GM12801 (cell line): ENCODE results near the gene ANKS3.

Source experiments
- TF ChIP-seq, protein P1 (sequence below): IDR thresholded peaks from one replicate; pipeline ENCODE4 v1.5.1; 2011; ENCODE audit warnings: control low read depth; ENCODE audit not compliant: insufficient read length; ENCODE audit errors: extremely low read depth

The ANKS3 gene

DNA sequence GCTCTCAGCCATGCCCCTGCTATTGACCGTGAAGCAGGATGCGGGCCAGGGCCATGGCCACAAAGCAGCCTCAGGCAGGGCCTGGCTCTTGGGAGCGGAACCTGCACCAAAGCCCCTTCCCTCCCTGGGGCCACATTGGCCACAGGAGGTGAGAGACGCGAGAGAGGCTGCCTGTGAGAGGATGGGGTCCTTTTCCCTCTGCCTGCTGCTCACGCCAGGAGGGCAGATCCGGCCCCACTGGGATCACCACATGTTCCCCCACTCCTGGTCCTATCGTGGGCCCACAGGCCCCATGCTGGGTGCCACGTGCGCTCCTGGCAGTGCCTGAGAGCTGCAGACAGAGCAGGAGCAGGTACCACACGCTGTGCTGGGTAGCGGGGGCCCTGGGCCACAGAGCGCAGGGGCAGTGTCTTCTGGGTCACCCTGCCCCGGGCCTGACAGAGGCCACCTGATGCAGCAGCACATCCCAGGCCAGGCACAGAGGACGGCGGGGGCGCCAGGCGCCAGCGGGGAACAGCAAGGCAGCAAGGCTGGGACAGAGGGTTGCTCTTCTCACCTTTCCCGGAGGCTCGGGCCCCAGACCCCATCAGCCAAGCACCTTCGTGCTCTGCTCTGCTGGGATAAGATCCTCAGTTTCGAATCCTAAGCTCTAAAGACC is 49.9 kb downstream of the ANKS3 start:
- TF ChIP-seq, protein P1, sequence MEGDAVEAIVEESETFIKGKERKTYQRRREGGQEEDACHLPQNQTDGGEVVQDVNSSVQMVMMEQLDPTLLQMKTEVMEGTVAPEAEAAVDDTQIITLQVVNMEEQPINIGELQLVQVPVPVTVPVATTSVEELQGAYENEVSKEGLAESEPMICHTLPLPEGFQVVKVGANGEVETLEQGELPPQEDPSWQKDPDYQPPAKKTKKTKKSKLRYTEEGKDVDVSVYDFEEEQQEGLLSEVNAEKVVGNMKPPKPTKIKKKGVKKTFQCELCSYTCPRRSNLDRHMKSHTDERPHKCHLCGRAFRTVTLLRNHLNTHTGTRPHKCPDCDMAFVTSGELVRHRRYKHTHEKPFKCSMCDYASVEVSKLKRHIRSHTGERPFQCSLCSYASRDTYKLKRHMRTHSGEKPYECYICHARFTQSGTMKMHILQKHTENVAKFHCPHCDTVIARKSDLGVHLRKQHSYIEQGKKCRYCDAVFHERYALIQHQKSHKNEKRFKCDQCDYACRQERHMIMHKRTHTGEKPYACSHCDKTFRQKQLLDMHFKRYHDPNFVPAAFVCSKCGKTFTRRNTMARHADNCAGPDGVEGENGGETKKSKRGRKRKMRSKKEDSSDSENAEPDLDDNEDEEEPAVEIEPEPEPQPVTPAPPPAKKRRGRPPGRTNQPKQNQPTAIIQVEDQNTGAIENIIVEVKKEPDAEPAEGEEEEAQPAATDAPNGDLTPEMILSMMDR = no peak

GRCh38 chr16:4683255-4684057 is 50.6 kb downstream of the ANKS3 start:
- TF ChIP-seq, protein P1 = no peak

GRCh38 chr16:4682616-4683254 is 51.3 kb downstream of the ANKS3 start:
- TF ChIP-seq, protein P1 = no peak

- TF ChIP-seq, protein P1 = no peak
Observed at GRCh38 chr16:4682084-4682591, 51.9 kb downstream of the ANKS3 start.

- TF ChIP-seq, protein P1 = no peak
Observed at GRCh38 chr16:4681471-4682083, 52.5 kb downstream of the ANKS3 start.

DNA sequence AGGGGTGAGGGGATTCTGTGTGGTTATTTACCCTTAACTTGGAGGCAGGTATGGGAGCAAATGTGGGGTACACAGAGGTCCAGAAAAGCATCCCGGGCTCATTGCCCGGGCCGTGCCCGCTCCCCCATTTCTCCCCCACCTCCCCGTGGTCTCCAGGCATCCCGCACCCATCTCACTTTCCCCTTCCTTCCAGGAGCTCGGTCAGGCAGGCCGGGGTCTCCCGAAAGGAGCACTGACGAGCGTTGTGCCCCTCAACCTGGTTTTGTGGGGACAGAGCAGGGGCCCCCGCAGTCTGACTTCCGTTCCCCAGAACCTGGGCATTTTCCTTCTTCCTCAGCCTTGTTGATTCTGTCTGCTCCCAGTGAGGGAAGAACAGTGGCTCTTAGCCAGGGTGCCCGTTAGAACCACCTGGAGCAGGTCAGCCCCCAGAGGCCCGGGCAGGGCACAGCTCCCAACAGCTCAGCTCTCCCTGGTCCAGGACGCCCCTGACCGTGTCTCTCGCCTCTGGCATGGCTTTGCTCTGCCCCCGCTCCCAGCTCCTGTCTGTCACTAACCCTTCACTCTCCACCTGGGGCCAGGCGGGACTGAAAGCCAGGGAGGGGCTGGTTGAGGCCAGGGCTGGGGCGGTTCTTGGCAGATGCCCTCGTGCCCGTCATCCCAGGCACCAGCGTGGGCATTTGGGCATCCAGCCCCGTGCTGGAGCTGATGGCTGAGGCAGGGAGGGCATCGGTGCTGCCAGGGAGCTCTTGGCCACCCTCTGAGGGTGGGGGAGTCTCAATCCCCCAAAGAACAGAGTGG is 53.2 kb downstream of the ANKS3 start:
- TF ChIP-seq, protein P1 = no peak
